ENCODE results near the gene PRTFDC1. TPM values are rescaled to one million over a fixed set of nuclear protein-coding genes. Genes with fewer than 3 reads are reported as not detected.
A peak's percentile ranks its signal among the peaks of the same experiment; 100 is the strongest.
"Not testable (repeated sequence)": the region's sequence is repeated elsewhere in the genome, so short reads cannot be mapped to it uniquely, and the experiment has no call there.

PRTFDC1 gene
- polyA plus RNA-seq, 4 donors = 37.3 to 50.7 (median 43.0) TPM

GRCh38 chr10:24966962-24967481 is 14.6 kb upstream of the PRTFDC1 start:
- DNase-seq (ENCODE audit: low read depth in 4 of 4, low spot score in 3 of 4) = no peak

- DNase-seq (ENCODE audit: low read depth in 4 of 4, low spot score in 3 of 4) = no peak
Observed at GRCh38 chr10:24965051-24965450, 12.6 kb upstream of the PRTFDC1 start.

GRCh38 chr10:24963521-24964041 is 11.2 kb upstream of the PRTFDC1 start:
- DNase-seq (ENCODE audit: low read depth in 4 of 4, low spot score in 3 of 4) = peak in 1 of 4 donors; percentile 36

GRCh38 chr10:24962995-24963394 is 10.6 kb upstream of the PRTFDC1 start:
- no peak for DNase-seq (ENCODE audit: low read depth in 4 of 4, low spot score in 3 of 4)

- DNase-seq (ENCODE audit: low read depth in 4 of 4, low spot score in 3 of 4) = no peak
Observed at GRCh38 chr10:24961582-24961981, 9.2 kb upstream of the PRTFDC1 start.

GRCh38 chr10:24959382-24959730 is 7.0 kb upstream of the PRTFDC1 start:
- no peak for DNase-seq (ENCODE audit: low read depth in 4 of 4, low spot score in 3 of 4)

- DNase-seq (ENCODE audit: low read depth in 4 of 4, low spot score in 3 of 4) = peak; percentile 55 to 76 (median 70)
Observed at GRCh38 chr10:24958721-24959381, 6.4 kb upstream of the PRTFDC1 start.

GRCh38 chr10:24958091-24958720 is 5.8 kb upstream of the PRTFDC1 start:
- DNase-seq (ENCODE audit: low read depth in 4 of 4, low spot score in 3 of 4) = no peak

GRCh38 chr10:24957624-24958051 is 5.2 kb upstream of the PRTFDC1 start:
- not testable (repeated sequence) for DNase-seq (ENCODE audit: low read depth in 4 of 4, low spot score in 3 of 4)

GRCh38 chr10:24953675-24954074 is 1.3 kb upstream of the PRTFDC1 start:
- no peak for DNase-seq (ENCODE audit: low read depth in 4 of 4, low spot score in 3 of 4)

- DNase-seq (ENCODE audit: low read depth in 4 of 4, low spot score in 3 of 4) = peak in 2 of 4 donors; percentile 31 to 42
Observed at GRCh38 chr10:24952707-24953645, 570 bp upstream of the PRTFDC1 start.

- DNase-seq (ENCODE audit: low read depth in 4 of 4, low spot score in 3 of 4) = peak in 1 of 4 donors; percentile 38
Observed at GRCh38 chr10:24951201-24952142, 934 bp downstream of the PRTFDC1 start.

GRCh38 chr10:24950439-24950838 is 2.0 kb downstream of the PRTFDC1 start:
- DNase-seq (ENCODE audit: low read depth in 4 of 4, low spot score in 3 of 4) = no peak

- no peak for DNase-seq (ENCODE audit: low read depth in 4 of 4, low spot score in 3 of 4)
Observed at GRCh38 chr10:24949616-24950015, 2.8 kb downstream of the PRTFDC1 start.

- no peak for DNase-seq (ENCODE audit: low read depth in 4 of 4, low spot score in 3 of 4)
Observed at GRCh38 chr10:24947304-24948097, 4.9 kb downstream of the PRTFDC1 start.

- DNase-seq (ENCODE audit: low read depth in 4 of 4, low spot score in 3 of 4) = no peak
Observed at GRCh38 chr10:24944512-24945255, 7.7 kb downstream of the PRTFDC1 start.

GRCh38 chr10:24938525-24938924 is 13.9 kb downstream of the PRTFDC1 start:
- no peak for DNase-seq (ENCODE audit: low read depth in 4 of 4, low spot score in 3 of 4)

GRCh38 chr10:24938076-24938475 is 14.3 kb downstream of the PRTFDC1 start:
- no peak for DNase-seq (ENCODE audit: low read depth in 4 of 4, low spot score in 3 of 4)

Data from right renal pelvis (tissue), 4 donors.